Mucosa of rectum (tissue), 2 donors: ENCODE data around the gene RXRB.
"Not testable (repeated sequence)": the region's sequence is repeated elsewhere in the genome, so short reads cannot be mapped to it uniquely, and the experiment has no call there.

Source experiments
- H3K27ac ChIP-seq, 2 donors: one replicate each; pipeline ENCODE4 v1.7.0; 2013; ENCODE audit warnings: inconsistent platforms in 2 of 2, low read depth in 2 of 2, low read length in 2 of 2
- H3K27me3 ChIP-seq, 2 donors: one replicate each; pipeline ENCODE4 v1.7.0; 2013; ENCODE audit warnings: low read length in 2 of 2; ENCODE audit not compliant: control insufficient read depth in 2 of 2, insufficient read depth in 2 of 2
- H3K36me3 ChIP-seq, 2 donors: one replicate each; pipeline ENCODE4 v1.7.0; 2013; ENCODE audit warnings: low read length in 2 of 2; ENCODE audit not compliant: control insufficient read depth in 2 of 2, insufficient read depth in 2 of 2
- H3K4me1 ChIP-seq, 2 donors: one replicate each; pipeline ENCODE4 v1.7.0; 2013; ENCODE audit warnings: low read length in 2 of 2, mild to moderate bottlenecking in 1 of 2; ENCODE audit not compliant: control insufficient read depth in 2 of 2, insufficient read depth in 2 of 2
- H3K4me3 ChIP-seq, 2 donors: one replicate each; pipeline ENCODE4 v1.7.0; 2013; ENCODE audit warnings: low read length in 2 of 2
- H3K9ac ChIP-seq, 2 donors: one replicate each; pipeline ENCODE4 v1.7.0; 2013; ENCODE audit warnings: low read length in 2 of 2, low read depth in 1 of 2, mild to moderate bottlenecking in 1 of 2
- H3K9me3 ChIP-seq, 2 donors: one replicate each; pipeline ENCODE4 v1.7.0; 2013; ENCODE audit warnings: low read length in 2 of 2; ENCODE audit not compliant: control insufficient read depth in 2 of 2
- donor health status: healthy.
- donor health status: Normal muscosa, but diverticular disease.

RXRB gene

DNA sequence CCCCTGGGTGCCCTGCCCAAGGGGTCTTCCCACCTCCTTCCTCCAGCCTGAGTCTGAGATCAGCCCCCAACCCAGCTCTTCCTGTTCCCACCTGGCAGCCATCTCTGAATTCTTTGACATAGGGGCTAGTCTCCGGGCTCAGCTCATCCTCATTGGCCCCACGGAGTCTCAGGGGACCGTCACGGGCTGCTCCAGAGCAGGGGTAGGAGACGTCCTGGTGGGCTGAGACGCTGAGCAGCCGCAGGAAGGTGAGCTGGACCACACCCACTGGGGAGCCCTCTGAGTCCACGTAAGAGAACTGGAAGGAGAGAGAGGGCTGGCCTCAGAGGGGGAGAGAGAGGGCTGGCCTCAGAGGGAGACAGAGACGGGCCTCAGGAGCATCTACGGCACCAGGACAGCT, 36.3 kb downstream of the RXRB start:
- Histone ChIP-seq H3K9me3 (no peaks in the 10 kb centered on the region), H3K36me3 (no peaks in the 10 kb centered on the region), H3K4me3 (no peak overlapping the region), H3K27ac (no peak overlapping the region), H3K4me1 (peaks cover 11 to 12% of the 10 kb centered on the region in 2 donors), H3K27me3 (peaks cover 0 to 2% of the 10 kb centered on the region in 2 donors), H3K9ac (no peak overlapping the region)

GRCh38 chr6:33163540-33163939, 36.9 kb downstream of the RXRB start:
- peaks cover 11 to 12% of the 10 kb centered on the region in 2 donors for H3K4me1 ChIP-seq
- H3K27ac ChIP-seq: no peak overlapping the region
- peaks cover 0 to 2% of the 10 kb centered on the region in 2 donors for H3K27me3 ChIP-seq
- no peak overlapping the region for H3K9ac ChIP-seq
- H3K9me3 ChIP-seq: no peaks in the 10 kb centered on the region
- no peaks in the 10 kb centered on the region for H3K36me3 ChIP-seq
- H3K4me3 ChIP-seq: no peak overlapping the region

DNA sequence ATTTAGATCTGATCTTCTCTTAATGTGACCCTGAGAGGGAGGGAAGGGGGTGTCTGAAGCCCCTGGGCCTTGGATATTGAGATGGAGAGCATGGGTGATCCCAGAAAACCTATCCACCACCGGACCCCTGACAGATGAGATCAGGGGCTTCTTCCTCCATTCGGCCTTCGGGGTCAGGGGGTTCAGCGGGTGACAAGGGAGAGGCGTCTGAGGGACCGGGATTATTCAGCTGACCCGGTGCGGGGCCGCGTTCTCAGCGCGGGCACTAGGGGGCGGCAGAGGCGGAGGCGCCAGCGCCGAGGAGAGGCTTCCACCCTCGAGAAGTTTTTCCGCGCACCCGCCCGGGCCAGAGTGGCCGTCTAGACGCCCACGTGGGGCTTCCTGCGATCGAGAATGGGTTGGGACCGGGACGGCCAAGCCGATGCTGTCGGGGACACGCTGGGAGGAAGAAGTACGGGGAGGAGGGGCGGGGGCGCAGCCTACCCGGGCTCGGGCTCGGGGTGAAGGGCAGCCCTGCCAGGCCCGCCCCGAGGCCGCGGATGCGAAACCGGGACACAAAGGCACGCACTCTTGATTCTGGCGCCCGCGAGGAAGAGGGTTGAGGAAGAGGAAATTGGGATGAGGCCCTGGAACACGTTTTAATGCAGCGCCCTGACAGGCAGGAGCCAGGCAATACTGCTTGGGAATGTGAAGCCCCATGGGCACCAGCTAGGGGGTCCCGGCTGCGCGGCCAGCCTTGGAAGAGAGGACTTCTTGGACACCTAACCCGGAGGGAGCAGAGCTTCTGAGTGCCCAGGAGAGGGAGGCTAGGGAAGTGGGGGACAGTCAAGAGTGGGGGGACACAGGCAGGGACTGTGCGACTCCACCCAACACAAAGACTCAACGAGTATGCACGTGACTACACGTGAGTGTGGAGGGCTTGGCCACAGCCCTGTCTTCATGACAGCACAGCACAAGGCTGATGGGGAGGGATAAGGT, 38.8 kb downstream of the RXRB start:
- Histone ChIP-seq H3K36me3 (no peaks in the 10 kb centered on the region), H3K4me3 (peak overlapping the region; percentile 67 to 72), H3K27me3 (peaks cover 0 to 2% of the 10 kb centered on the region in 2 donors), H3K27ac (peak overlapping the region; percentile 58 to 64), H3K4me1 (peaks cover 11 to 12% of the 10 kb centered on the region in 2 donors), H3K9me3 (no peaks in the 10 kb centered on the region), H3K9ac (peak overlapping the region; percentile 34 to 78)

DNA sequence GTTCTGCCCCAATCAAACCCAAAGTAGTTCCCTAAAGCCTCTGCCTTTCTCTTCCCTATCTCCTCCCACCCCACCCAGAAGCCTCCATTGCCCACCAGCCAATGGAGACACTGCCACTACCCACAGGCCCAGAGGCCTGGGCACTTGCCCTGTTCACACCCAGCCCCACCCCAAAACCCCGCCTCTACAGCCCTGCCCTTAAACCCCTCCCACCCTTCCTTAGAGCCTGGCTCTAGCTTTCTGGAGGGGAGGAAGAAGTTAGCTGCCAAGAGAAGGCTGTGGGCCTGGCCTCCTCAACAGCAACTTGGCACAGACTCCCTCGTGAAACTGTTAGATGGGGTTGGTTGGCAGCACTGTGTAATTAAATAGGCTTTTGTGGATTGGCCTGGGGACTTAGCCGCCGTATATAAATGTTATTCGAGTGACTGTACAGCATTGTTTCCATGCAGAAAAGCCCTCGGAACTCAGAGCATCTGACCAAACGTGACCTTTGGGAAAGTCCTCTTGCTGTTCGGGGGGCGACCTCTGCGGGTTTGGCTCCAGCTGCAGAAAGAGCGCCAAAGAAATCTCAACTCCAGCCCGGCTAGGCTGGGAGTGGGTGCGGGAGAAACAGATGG, 39.6 kb downstream of the RXRB start:
- Histone ChIP-seq H3K27ac (peak overlapping the region; percentile 58 to 64), H3K4me3 (peak overlapping the region in 1 of 2 donors; percentile 67), H3K36me3 (no peaks in the 10 kb centered on the region), H3K9me3 (no peaks in the 10 kb centered on the region), H3K4me1 (peaks cover 11 to 12% of the 10 kb centered on the region in 2 donors), H3K9ac (peak overlapping the region in 1 of 2 donors; percentile 78), H3K27me3 (peaks cover 0 to 2% of the 10 kb centered on the region in 2 donors)

- Histone ChIP-seq H3K4me3 (no peak overlapping the region), H3K9me3 (no peaks in the 10 kb centered on the region), H3K4me1 (peaks cover 11 to 12% of the 10 kb centered on the region in 2 donors), H3K27me3 (peaks cover 0 to 2% of the 10 kb centered on the region in 2 donors), H3K36me3 (no peaks in the 10 kb centered on the region), H3K27ac (no peak overlapping the region), H3K9ac (no peak overlapping the region)
Measured at GRCh38 chr6:33160096-33160495, 40.4 kb downstream of the RXRB start.

DNA sequence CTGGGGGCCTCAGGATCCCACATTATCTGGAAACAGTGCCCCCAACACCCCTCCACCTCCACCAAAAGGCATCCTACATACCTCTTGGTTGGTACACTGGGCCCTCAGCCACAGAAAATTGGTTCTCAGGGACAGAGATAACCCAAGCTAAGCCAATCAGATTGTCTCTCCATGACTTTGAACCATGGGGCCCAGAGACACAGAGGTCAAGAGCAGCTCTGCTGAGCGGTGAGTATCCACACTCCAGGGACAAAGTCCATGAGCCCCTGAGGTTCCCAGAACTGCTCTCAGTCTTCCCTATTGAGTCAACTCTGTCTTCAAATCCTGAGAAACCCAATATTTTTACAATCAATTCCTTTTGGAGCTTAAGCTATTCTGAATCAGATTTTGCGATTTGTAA, 43.5 kb downstream of the RXRB start:
- Histone ChIP-seq H3K27me3 (no peaks in the 10 kb centered on the region), H3K36me3 (no peaks in the 10 kb centered on the region), H3K9ac (no peak overlapping the region)

GRCh38 chr6:33156561-33156960, 43.9 kb downstream of the RXRB start:
- H3K9ac ChIP-seq: no peak overlapping the region
- no peak overlapping the region for H3K27ac ChIP-seq
- no peak overlapping the region for H3K4me3 ChIP-seq
- H3K36me3 ChIP-seq: no peaks in the 10 kb centered on the region
- peaks cover 6% of the 10 kb centered on the region in 2 donors for H3K4me1 ChIP-seq
- no peaks in the 10 kb centered on the region for H3K9me3 ChIP-seq
- H3K27me3 ChIP-seq: no peaks in the 10 kb centered on the region

More for the DNA sequence above, 43.5 kb downstream of the RXRB start:
- Histone ChIP-seq H3K4me1 (peaks cover 10% of the 10 kb centered on the region in 2 donors), H3K27ac (no peak overlapping the region), H3K4me3 (no peak overlapping the region), H3K9me3 (no peaks in the 10 kb centered on the region)

DNA sequence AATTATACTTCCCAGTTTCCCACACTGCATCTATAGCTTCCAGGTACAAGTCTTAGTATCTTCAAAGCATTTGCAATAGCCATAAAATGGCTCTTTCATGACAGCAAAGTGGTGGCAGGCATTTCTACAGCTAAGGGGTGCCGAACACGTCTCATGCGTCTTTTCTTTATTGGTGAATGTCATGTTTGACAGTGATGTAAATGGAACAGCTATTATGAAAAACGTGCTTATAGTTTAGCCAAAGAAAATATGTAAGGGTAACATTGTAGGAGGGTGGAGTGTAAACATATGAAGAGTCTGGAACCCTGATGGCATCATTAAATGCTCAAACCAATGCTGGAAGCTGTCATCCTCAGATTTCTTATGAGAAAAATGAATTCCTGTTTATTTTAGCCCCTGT, 46.1 kb downstream of the RXRB start:
- Histone ChIP-seq H3K36me3 (no peaks in the 10 kb centered on the region), H3K9ac (no peak overlapping the region), H3K4me3 (no peak overlapping the region), H3K27me3 (peaks cover 0 to 1% of the 10 kb centered on the region in 2 donors), H3K4me1 (no peaks in the 10 kb centered on the region), H3K9me3 (no peaks in the 10 kb centered on the region), H3K27ac (no peak overlapping the region)

- H3K27ac ChIP-seq: no peak overlapping the region
- peaks cover 0 to 3% of the 10 kb centered on the region in 2 donors for H3K27me3 ChIP-seq
Measured at GRCh38 chr6:33151050-33151449, 49.4 kb downstream of the RXRB start.

GRCh38 chr6:33150560-33150959, 49.9 kb downstream of the RXRB start:
- H3K9me3 ChIP-seq, H3K9ac ChIP-seq, H3K4me3 ChIP-seq, H3K36me3 ChIP-seq, H3K4me1 ChIP-seq, H3K27ac ChIP-seq, H3K27me3 ChIP-seq: not testable (repeated sequence)

More at GRCh38 chr6:33151050-33151449, 49.4 kb downstream of the RXRB start:
- no peaks in the 10 kb centered on the region for H3K9me3 ChIP-seq
- H3K4me1 ChIP-seq: no peaks in the 10 kb centered on the region
- no peak overlapping the region for H3K9ac ChIP-seq
- H3K4me3 ChIP-seq: no peak overlapping the region
- no peaks in the 10 kb centered on the region for H3K36me3 ChIP-seq
